Measurements from ENCODE around the gene MRTFB.
A peak's percentile ranks its signal among the peaks of the same experiment; 100 is the strongest.

Gene MRTFB

GRCh38 chr16:14298374-14299122 is 227.4 kb downstream of the MRTFB start:
- no peak for DNase-seq

- peak; percentile 34 to 49 for DNase-seq
These were observed 229.6 kb downstream of the MRTFB start for GRCh38 chr16:14300705-14301168.

DNA sequence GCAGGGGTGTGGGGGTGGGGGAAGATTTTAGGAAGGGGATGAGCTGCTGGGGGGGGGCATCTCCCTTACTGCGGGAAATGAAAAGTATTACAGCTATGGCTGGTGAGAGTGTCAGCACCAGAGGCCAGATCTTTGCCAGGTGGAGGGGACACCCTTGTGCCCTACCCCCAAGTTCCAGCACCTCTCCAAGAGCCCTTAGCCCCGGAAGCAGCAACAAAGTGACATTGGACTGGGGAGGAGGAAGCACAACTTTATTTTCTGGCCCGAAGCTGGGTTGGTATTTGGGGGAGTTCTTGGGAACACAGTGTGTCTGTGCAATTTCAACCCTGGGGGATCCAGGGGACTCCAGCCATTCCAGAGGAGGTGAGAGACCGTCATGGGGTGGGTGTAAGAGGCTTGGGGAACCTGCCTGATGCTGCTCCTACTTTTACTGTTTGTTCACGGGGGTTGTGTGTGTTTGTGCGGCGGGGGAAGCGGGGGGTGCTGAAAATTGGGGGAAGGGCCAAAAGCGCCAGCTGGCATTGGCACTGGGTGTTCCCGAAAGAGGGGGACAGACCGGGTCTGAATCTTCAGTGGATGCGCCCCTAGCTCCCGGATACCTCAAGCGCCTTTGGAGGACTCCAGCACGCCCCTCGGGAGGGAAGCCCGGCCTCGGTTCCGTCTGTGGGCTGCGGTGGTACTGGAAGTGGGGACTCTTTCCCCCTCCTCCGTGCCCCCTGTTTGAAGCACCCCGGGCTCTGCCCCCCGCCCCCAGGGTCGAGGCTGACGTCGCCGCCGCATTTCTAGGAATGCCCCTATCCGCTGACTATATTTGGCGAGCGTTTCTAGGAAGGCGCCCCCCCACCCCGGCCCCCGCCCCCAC is 230.3 kb downstream of the MRTFB start:
- DNase-seq, result peak in 1 of 2 experiments; percentile 14

DNA sequence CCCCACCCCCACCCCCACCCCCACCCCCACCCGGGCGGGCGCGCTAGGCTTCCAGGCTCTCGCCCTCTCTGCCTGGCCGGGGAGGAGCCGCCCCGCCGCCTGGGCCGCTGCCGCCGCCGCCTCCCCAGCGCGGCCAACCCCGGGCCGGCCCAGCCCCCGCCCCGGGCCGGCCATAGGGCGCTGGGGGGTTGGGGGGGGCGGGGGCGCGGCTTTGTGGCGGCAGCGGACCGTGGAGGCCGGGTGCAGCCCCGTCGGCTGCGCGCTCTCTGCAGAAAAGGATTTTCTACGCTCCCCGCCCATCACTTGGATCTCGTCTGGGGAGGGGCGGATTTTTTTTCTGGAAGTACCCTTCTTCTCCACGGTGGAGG is 230.9 kb downstream of the MRTFB start:
- DNase-seq, result peak in 1 of 2 experiments; percentile 15

GRCh38 chr16:14302399-14303181 is 231.5 kb downstream of the MRTFB start:
- DNase-seq, result peak in 1 of 2 experiments; percentile 26

DNA sequence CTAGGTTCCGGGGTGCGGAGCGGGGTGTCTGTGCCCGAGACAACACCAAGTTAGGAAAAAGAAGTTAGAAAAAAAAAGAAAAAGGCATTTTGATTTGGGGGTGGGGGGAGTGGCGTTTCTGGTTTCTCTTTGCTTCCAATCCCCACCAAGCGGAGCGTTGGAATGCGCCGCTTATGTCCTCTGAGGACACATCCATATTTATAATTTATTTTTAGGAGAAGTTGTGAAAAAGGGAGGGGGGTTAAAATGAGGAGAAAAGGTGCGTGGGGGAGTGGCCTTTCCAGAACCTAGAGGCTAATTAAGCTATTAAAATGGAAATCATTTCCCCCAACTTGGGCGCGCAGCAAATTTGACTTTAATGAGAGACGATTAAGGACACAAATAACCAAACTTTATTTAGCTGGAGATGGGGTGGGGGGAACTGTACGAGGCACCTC is 232.1 kb downstream of the MRTFB start:
- no peak for DNase-seq

DNA sequence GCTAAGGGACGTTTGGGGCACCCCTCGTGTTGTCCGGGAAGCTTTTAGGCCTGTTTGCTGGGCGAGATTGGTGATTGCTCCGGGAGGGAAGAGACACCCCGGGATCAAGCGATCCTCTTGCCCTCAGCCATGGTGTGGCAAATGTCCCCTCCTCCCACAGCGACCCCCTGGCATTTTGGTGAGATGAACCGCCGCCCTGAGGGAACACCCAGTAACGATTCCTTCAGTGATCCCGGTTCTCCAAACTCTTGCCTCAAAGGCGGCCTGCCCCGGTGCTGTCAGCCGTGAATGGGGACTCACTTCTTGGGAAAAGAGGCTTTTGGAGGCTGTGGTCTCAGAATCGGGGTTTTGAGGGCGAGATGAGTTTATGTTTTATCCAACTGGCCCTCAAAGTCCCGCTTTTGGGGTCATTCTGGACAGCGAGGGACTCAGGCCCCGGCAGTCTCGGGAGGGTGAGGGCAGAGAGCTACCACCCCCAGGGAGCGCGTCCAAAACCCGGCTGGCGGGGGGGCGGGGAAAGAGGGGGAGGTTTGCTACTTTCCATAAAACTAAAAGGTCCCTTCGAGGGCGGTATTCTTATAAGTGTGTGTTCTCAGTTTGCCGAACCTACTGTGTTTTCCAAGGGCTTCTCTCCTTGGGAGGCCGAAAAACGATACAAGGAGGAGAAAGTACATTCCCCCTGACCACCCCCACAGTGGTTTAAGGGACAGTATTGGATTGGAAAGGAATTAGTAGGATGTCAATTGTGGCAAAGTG is 232.7 kb downstream of the MRTFB start:
- no peak for DNase-seq

- DNase-seq, result no peak
These were observed 233.9 kb downstream of the MRTFB start for GRCh38 chr16:14304891-14305460.

DNA sequence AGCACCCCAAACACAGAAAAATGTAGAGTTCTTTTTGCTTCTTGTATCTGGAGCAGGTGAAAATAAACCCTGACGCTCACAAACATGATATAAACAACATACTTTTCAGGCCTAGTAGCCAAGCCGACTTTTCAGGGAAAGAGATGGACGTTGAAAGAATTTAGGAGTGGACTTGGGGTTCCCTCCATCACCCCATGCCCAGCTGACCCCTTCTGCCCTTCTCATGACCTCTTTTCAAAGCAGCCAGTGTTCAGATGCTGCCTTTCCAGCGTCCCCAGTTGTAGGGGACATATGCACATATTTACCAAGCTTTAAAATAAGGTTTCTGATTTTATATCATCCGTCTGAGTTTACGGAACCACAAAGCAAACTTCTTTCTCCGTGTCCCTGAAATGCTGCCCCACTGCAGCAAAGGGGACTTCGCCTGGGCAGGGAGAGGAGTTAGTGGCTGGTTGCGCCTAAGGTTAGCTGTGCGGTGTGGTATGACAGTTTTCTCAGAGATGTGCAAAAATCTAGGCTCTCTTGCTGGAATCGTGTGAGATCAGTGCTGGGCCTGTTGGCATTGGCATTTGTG is 235.5 kb downstream of the MRTFB start:
- no peak for DNase-seq

GRCh38 chr16:14307059-14307526 is 236.0 kb downstream of the MRTFB start:
- no peak for DNase-seq

DNA sequence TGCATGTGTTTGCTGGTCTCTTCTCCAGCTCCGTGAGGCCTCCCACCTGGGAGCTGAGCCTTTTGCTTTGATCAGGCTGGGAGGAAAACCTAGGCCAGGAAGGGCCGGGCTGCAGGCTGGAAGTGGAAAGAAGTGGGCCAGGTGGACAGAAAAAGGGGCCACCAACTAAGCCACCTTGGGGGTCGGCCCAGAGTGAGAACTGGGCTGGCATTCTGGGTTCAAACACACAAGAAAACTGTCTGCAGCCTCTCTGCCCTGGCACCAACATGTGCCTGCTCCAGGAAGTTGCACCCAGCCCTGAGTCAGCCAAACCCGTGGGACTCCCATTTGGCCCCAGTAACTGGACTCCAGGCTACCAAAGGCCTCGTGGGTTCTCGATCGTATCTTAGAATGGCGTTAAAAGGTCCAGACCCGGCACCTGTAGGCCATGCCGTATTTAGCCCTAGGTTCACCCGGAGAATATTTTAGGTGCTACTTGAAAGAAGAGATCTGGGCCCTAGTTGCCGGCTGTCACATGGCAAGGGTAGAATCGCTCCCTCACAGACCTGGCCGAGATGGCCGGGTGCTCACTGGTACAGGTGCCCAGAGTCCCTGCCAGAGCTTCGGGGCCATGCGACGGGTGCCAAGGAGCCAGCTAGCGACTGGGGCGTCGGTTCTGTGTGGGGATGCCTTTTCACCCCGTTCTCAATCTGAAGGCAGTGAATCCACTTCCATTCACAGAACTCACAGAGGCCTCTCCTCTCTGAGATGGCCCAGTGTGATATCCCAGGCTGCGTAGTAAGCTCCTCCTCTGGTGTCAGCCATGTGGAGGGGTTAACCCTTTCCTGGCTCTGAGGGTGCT is 236.6 kb downstream of the MRTFB start:
- DNase-seq, result no peak

GRCh38 chr16:14308368-14308723 is 237.2 kb downstream of the MRTFB start:
- DNase-seq, result no peak

DNA sequence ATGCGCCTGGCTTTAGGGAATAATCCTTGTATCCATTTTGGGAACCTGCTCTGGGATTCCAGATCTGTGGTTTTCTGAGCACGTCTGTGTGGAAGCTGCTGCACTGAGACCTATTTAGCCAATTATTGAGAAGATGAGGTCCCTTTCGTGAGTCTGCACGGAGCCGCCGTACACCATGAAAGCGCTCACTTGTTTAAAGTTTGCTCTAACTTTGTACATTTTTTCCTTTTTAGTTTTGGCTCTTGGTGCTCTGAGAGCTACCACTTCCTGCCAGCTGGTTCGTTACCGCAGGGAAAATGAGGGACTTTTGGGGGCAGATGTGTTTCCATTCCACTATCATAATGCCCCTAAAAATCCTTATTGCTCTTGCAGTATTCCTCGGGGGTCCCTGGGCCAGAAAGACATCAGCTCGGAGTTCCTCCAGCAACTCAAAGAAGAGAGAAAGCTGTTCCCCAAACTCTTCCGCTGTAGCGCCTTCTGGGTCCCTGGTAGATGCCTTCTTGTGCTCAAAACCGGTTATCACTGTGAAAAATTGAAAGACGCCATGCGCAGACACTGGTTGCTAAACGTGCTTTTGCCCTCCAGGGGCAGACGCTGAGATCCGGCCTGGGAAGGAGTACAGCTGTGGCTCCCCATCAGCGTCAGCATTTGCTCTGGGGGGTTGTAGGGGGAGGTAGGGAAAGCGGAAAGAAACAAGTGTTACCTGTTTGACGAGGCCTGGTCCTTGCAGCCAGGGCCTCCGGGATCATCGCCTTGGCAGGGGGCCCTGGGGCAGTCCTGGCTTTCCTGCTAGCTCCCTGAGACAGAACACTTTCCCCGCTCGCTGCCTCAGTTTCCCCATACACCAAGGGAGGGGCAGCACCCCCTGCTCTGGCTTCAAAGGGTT is 238.1 kb downstream of the MRTFB start:
- DNase-seq, result peak in 1 of 2 experiments; percentile 17

DNA sequence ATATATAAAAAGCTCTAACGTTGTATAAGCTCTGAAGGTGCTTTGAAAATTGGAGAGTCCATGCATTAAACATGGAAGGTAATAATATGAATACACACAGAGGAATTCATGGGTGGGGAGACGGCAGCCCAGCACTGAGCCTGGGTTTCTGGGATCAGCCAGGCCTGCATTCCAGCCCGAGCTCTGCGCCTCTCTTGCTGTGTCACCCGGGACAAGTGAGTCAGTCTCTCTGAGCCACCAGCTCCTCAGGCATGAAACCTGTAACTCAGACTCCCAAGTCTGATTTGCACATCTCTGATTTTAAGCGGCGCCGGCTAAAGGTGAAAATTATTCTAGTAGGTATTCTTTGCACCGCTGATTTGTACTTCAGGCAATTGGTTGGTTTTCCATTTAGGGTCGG is 238.8 kb downstream of the MRTFB start:
- peak in 1 of 2 experiments; percentile 23 for DNase-seq

GRCh38 chr16:14310519-14310991 is 239.4 kb downstream of the MRTFB start:
- DNase-seq, result no peak

DNA sequence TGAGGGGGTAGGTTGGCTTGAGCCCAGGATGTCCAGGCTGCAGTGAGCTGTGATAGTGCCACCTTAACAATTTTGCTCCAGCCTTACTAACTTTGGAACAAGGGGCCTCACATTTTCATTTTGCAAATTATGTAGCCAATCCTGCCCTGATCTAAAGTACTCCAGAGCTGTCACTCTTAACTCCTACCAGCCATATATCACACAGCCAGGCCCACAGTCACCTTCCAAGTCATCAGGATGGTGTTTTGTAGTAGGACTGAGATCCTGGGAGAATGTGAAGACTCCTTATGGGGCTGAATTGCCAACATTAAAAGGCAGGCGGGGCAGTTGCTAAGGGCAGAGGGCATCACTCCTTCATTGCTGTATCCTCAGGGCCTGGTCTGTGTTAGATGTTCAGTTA is 243.0 kb downstream of the MRTFB start:
- DNase-seq, result no peak

DNA sequence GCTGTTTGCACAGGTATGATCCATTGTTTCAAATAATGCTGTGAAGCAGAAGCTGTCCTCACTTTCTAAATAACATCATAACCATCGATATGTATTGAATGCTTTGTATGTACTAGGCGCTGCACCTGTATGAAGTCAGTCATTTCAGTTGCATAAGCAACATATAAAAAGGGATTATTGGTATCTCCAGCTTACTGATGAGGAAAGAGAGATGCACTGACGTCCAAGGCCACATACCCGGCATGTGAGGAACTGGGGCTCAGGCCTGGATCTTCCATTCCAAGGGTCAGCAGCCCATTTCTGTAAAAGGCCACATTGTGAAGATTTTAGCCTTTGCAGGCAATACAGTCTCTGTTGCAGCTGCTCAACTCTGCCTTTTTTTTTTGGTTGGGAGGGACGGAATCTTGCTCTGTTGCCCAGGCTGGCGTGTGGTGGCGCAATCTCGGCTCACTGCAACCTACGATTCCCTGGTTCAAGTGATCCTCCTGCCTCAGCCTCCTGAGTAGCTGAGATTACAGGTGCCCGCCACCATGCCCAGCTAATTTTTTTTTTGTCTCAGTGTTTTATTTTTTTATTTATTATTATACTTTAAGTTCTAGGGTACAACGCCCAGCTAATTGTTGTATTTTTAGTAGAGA is 244.7 kb downstream of the MRTFB start:
- DNase-seq, result no peak

Data from activated CD4-positive, alpha-beta T cell treated with anti-CD3 and anti-CD28 coated beads, Interleukin-2, amount 50 U/mL, for 48 hours (primary cell).